GM18499 (cell line): Measurements from ENCODE around the gene PRKCH.

Source experiments
- ATAC-seq: cut with Tn5 transposase; IDR thresholded peaks from one replicate; pipeline ENCODE4 v1.9.1; 2021; ENCODE audit warnings: moderate number of reproducible peaks; ENCODE audit not compliant: insufficient read depth, unreplicated experiment

PRKCH gene

DNA sequence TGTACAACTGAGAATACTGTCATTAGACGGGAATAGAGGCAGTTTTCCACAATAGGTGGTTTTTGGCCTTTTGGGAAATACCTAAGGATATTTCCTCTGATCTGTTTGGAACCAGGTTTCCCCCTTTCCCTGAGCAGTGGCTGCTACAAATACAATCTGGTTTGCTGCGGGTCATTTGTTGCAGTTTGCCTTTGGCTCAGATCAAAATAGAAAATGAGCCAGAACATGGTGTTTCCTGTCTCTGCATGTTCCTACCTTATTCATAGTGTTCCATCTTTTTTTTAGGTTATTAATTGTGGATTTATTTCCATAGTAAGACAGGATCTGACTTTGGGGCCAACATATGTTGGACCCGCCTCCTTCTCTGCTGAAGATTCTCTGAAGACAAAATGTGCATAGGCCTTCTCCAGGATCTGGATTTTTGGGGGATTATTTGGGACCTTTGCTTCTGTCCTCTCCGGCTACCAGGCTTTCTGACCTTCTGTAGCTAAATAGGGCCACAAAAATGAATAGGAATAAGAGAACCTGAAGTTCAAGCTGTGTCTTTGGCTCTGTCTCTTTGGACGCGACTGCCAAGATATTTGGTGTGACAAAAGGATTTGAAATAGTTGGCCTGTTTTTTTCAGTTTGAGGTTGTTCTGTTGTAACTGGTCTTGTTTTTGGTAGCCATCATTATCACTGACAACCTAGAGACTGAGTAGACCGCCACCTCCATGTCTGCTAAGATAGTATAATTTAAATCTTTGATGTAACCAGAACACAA lies 146.9 kb downstream of the PRKCH start:
- no peak for ATAC-seq

- no peak for ATAC-seq
Measured at GRCh38 chr14:61469781-61470180, 148.4 kb downstream of the PRKCH start.

GRCh38 chr14:61470261-61470960 lies 149.0 kb downstream of the PRKCH start:
- ATAC-seq = no peak

DNA sequence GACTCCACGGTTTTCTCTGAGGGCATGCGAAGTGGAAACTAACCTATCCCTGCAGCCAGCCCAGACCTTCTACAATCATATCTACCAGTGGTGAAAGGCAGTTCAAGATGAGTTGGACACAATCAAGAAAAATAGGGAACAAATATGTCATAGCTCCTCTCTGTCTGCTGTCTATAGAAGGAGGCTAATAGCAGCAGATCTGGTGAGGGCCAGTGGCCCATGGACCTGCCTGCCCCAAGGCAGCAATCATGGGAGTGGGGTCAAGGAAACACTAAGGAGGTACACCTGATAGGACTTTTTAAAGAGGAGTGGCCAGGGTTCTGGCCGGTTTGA lies 149.5 kb downstream of the PRKCH start:
- no peak for ATAC-seq

DNA sequence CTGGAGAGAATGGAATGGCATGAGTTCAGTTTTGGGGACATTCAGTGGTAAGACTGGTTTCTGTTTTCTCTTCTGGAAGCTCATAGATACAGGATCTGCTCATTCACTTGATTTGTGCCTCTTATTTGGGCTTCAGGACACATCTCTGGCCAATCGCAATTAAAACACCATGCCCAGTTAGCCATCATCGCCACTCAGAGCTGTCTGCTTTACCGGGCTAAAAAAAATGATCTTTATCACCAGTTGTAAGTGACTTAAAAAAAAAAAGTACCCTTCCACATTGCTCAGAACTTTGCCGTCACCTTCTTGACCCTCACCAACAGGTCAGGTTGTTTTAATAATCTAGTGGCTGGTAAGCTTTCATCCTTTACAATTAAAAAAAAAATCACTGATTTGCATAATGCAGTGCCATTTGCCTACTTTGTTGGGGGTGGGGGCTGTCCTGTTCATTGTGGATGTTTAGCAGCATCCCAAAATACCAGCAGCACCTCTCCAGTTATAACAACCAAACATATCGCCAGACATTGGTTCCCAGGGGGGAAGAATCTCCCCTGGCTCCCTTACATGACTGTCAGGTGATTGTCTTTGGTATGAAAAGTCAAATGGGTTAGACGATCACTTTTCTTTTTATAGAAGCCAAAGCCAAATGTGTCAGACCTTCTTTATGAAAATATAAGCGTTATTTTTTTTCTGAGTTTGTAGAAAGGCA lies 150.1 kb downstream of the PRKCH start:
- no peak for ATAC-seq

GRCh38 chr14:61472011-61472672 lies 150.8 kb downstream of the PRKCH start:
- no peak for ATAC-seq

DNA sequence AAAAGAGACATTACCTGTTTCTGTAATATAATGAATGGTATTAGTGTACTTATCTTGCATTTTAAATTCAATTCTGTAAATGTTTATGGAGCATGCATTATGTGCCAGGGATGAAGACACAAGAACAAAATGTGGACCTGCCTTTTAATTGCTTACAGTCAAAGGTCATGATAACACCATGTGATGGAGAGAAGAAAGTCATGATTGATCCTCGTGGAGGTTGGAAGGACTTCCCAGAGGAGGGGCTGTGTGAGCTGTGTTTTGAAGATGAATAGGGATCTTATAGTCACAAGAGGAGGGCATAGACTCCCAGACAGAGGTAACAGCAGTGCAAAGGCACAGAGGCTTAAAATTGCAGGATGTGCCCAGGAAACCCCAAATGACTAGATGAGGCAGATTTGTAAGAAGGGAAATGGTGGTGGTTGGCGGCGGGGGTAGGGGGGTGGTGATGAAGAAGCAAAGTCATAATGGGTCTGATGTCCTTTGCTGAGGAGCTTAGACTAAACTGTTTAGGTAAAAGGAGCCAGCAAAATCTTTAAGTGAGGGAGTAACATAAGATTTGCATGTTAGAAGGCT lies 151.5 kb downstream of the PRKCH start:
- ATAC-seq = no peak

DNA sequence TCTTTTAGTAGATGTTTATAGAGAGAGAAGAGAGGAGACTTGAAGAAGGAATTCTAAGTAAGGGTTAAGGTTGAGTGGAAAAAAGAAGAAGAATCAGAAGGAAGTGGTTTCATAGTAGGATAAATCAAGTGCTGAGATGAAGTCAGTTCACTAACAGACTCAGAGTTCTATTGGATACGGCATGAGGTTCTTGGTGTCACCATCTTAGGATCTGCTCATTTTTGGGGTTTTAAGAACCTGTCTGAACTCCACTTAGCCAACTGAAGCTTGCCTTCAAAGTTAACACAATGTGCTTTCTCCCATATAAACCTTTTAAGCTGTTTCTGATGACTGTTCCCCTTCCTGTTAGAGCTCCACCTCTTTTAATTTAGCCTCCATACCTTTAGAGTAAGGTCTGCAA lies 152.6 kb downstream of the PRKCH start:
- no peak for ATAC-seq

- no peak for ATAC-seq
Measured at GRCh38 chr14:61474701-61475100, 153.3 kb downstream of the PRKCH start.

- ATAC-seq = no peak
Measured at GRCh38 chr14:61475316-61475715, 153.9 kb downstream of the PRKCH start.

- no peak for ATAC-seq
Measured at GRCh38 chr14:61476105-61476753, 154.8 kb downstream of the PRKCH start.

DNA sequence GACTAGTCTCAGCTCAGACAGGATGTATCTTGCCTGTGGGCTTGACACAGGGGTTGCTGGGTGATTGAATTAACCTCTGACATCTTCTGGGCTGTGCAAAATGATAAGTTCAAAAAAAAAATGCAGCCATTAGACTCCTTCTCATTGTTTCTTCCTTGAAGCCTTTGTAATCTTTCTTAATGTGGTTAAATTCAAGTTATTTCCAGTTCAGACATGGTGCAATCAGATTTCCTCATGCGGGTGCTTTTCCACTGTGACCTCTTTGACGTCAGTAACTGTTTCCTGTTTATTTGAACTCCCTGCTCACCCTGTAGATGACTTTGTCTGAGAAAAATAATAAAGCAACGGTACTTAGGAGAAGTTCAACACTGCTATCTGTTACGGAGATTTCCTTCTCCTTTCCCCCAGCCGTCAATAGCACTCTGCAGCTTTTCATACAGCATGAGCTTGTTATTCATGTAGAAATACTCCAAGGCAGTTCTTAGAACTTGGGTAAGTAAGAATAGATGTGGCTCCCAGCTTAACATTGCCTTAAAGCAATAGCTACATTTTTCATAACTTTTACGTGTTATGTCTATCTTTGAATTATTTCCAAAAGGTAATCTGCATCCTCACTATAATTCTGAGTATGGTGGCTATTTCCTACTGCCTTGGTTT lies 155.5 kb downstream of the PRKCH start:
- ATAC-seq = no peak

DNA sequence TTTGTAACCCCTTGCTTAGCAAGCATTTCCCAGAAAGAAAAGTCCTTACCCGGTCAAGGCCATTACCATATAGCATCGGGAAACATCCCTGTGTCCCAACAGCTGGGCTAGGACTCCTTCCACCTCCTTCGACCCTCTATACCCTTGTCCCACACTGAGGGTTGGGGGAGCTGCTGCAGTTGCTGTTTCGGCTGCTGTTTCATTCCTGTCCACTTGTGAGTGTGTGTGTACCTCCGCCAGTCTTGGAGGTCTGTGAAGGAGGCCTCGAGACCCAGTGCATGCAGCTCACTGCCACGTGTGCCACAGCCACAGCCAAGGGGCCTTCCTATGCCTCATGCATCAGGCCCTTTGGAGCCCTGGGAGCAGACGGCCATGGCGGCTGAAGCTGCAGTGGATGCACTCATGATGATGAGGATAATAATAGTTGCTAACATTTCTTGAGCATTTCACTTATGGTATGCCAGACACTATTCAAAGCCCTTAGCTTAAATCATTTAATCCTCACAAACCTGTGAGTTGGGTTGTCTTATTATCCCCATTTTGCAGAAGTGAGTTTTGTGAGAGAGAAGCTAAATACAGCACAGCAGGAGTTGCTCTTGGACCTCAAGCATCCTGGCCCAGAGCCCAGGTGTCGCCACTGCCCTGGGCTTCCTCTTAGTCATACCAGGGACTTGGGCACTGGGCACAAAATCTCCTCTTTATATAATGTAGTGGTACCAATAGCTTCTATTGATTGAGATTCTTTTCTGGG lies 156.5 kb downstream of the PRKCH start:
- no peak for ATAC-seq

DNA sequence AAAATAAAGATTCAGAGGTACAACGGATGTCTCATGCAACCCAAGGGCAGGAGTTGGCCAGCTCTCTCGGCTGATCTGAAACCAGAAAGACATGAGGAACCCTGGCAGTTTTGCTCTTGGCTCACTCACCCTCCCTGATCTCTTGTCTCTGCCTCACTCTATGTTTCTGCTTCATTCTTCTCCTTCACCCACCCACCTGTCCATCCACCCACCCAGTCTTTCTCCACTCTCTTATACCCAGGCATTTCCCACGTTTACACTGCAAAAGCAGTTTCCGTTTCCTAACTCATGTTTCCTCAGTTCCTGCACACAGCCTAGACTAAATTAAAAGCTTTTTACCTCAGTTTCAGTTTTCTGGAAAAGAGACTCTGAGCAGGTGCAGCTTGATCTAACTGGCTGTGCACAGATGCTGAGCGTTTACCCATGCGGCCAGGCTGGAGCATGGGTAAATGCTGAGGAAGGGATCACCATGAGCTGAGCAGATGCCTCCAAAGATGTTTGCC lies 157.6 kb downstream of the PRKCH start:
- peak; percentile 38 for ATAC-seq

GRCh38 chr14:61479746-61480502 lies 158.5 kb downstream of the PRKCH start:
- ATAC-seq = no peak

GRCh38 chr14:61480704-61481285 lies 159.4 kb downstream of the PRKCH start:
- no peak for ATAC-seq

DNA sequence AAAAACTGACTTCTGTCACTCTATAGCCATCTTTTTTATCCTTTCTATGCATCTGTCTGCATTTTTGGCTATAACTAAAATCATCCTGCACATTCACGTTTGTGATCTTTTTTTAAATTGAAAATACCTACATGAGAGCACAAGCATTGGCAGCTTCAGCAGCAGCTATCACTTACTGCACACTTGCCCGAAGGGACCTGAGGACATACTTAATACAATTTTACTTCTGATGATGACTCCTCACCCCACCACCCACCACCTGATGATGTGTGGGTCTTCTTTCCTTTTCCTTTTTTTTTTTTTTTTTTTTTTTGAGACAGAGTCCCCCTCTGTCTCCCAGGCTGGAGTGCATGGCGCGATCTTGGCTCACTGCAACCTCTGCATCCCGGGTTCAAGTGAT lies 160.3 kb downstream of the PRKCH start:
- no peak for ATAC-seq
